WTC11 (cell line): ENCODE results near the gene OPCML. TPM values are rescaled to one million over a fixed set of nuclear protein-coding genes. Genes with fewer than 3 reads are reported as not detected.

Experiments
- ATAC-seq: fragments of 200-7000 bp; cut with Tn5 transposase; 2 replicates; pipeline ENCODE4 v1.10.0; 2021; ENCODE audit warnings: mild to moderate bottlenecking, moderate library complexity
- CTCF ChIA-PET: fragments of 300-600 bp; sonication (Branson Sonifier 250); formaldehyde crosslinking; loops from one replicate; lab custom pipeline; 2021; ENCODE audit warnings: antibody characterized with exemption; lab: Charles Lee
- POLR2A ChIA-PET: fragments of 350-600 bp; sonication (Branson Sonifier 250); formaldehyde crosslinking; loops from one replicate; lab custom pipeline; 2021; ENCODE audit warnings: antibody characterized with exemption; lab: Charles Lee
- DNase-seq: peaks from one replicate; pipeline ENCODE4 v3.0.0; 2021; ENCODE audit warnings: low spot score
- H3K27ac Mint-ChIP-seq: 2 replicates; pipeline ENCODE4 v1.8.0; 2021; ENCODE audit warnings: mixed read lengths
- H3K27me3 Mint-ChIP-seq: 2 replicates; pipeline ENCODE4 v1.8.0; 2021; ENCODE audit warnings: low read depth, mild to moderate bottlenecking, moderate library complexity, mixed read lengths
- H3K36me3 Mint-ChIP-seq: 2 replicates; pipeline ENCODE4 v1.8.0; 2021; ENCODE audit warnings: mixed read lengths
- H3K4me1 Mint-ChIP-seq: 2 replicates; pipeline ENCODE4 v1.8.0; 2022; ENCODE audit warnings: mixed read lengths
- H3K4me3 Mint-ChIP-seq: 2 replicates; pipeline ENCODE4 v1.8.0; 2021; ENCODE audit warnings: mild to moderate bottlenecking, moderate library complexity, mixed read lengths
- H3K9me3 Mint-ChIP-seq: 2 replicates; pipeline ENCODE4 v1.8.0; 2021; ENCODE audit warnings: mixed read lengths
- GABPB1 ChIP-seq: sonication (generic); formaldehyde crosslinking; IDR thresholded peaks from 2 replicates; pipeline ENCODE4 v1.8.1; 2023; ENCODE audit warnings: mild to moderate bottlenecking, missing genetic modification reagents
- GRHL2 ChIP-seq: fragments of 250-450 bp; sonication (Bioruptor Pico); IDR thresholded peaks from 2 replicates; pipeline ENCODE4 v1.8.0; 2022; ENCODE audit warnings: mild to moderate bottlenecking, moderate library complexity; ENCODE audit not compliant: insufficient replicate concordance, severe bottlenecking
- MXD4 ChIP-seq: fragments of 250-450 bp; sonication (Bioruptor Pico); IDR thresholded peaks from 2 replicates; pipeline ENCODE4 v1.8.0; 2021; ENCODE audit warnings: mild to moderate bottlenecking, moderate library complexity, borderline replicate concordance
- MYBL2 ChIP-seq: sonication (generic); formaldehyde crosslinking; IDR thresholded peaks from 2 replicates; pipeline ENCODE4 v1.8.1; 2023; ENCODE audit warnings: mild to moderate bottlenecking, moderate library complexity, missing genetic modification reagents
- NFYB ChIP-seq: sonication (generic); formaldehyde crosslinking; conservative IDR thresholded peaks from 2 replicates; pipeline ENCODE4 v1.8.0; 2022; ENCODE audit warnings: low read depth, missing genetic modification reagents
- SP1 ChIP-seq: sonication (generic); formaldehyde crosslinking; conservative IDR thresholded peaks from 2 replicates; pipeline ENCODE4 v1.8.1; 2022; ENCODE audit warnings: missing genetic modification reagents
- ZBTB21 ChIP-seq: sonication (generic); formaldehyde crosslinking; IDR thresholded peaks from 2 replicates; pipeline ENCODE4 v1.8.1; 2023; ENCODE audit warnings: mild to moderate bottlenecking, missing genetic modification reagents, borderline replicate concordance
- ZNF219 ChIP-seq: sonication (generic); formaldehyde crosslinking; IDR thresholded peaks from 2 replicates; pipeline ENCODE4 v1.8.0; 2023; ENCODE audit warnings: missing genetic modification reagents, mild to moderate bottlenecking, borderline replicate concordance
- ZNF317 ChIP-seq: sonication (generic); formaldehyde crosslinking; IDR thresholded peaks from 2 replicates; pipeline ENCODE4 v1.8.1; 2023; ENCODE audit warnings: low read depth, mild to moderate bottlenecking, moderate library complexity, missing genetic modification reagents, borderline replicate concordance
- ZNF416 ChIP-seq: fragments of 250-450 bp; sonication (Bioruptor Pico); IDR thresholded peaks from 2 replicates; pipeline ENCODE4 v1.9.0; 2021; ENCODE audit warnings: mild to moderate bottlenecking, inconsistent platforms
- ZNF671 ChIP-seq: fragments of 250-450 bp; sonication (Bioruptor Pico); IDR thresholded peaks from 2 replicates; pipeline ENCODE4 v1.8.0; 2021; ENCODE audit warnings: mild to moderate bottlenecking
- total RNA-seq: library from RNA; stranded (reverse); gene quantifications from 3 replicates; pipeline ENCODE4 v1.2.3, GENCODE V29; 2021
- TF ChIP-seq, protein P1 (sequence below): sonication (generic); formaldehyde crosslinking; IDR thresholded peaks from 2 replicates; pipeline ENCODE4 v1.8.1; 2023; ENCODE audit warnings: mild to moderate bottlenecking, missing genetic modification reagents, borderline replicate concordance
- TF ChIP-seq, protein P2 (sequence below): sonication (generic); formaldehyde crosslinking; IDR thresholded peaks from 2 replicates; pipeline ENCODE4 v1.8.0; 2023; ENCODE audit warnings: missing genetic modification reagents
- TF ChIP-seq, protein P3 (sequence below): sonication (generic); formaldehyde crosslinking; IDR thresholded peaks from 2 replicates; pipeline ENCODE4 v1.8.1; 2022; ENCODE audit warnings: mild to moderate bottlenecking, moderate library complexity, missing genetic modification reagents
- TF ChIP-seq, protein P4 (sequence below): sonication (generic); formaldehyde crosslinking; IDR thresholded peaks from 2 replicates; pipeline ENCODE4 v1.8.0; 2022; ENCODE audit warnings: mild to moderate bottlenecking, missing genetic modification reagents
- TF ChIP-seq, protein P5 (sequence below): sonication (generic); formaldehyde crosslinking; IDR thresholded peaks from 2 replicates; pipeline ENCODE4 v1.8.0; 2023; ENCODE audit warnings: mild to moderate bottlenecking, missing genetic modification reagents
- TF ChIP-seq, protein P6 (sequence below): sonication (generic); formaldehyde crosslinking; IDR thresholded peaks from 2 replicates; pipeline ENCODE4 v1.8.1; 2023; ENCODE audit warnings: mild to moderate bottlenecking, missing genetic modification reagents, moderate library complexity
- TF ChIP-seq, protein P7 (sequence below): sonication (generic); formaldehyde crosslinking; IDR thresholded peaks from 2 replicates; pipeline ENCODE4 v1.8.1; 2023; ENCODE audit warnings: mild to moderate bottlenecking, missing genetic modification reagents

Gene OPCML
- total RNA-seq, 1 experiment from 2014 or later, result 1.5 TPM

DNA sequence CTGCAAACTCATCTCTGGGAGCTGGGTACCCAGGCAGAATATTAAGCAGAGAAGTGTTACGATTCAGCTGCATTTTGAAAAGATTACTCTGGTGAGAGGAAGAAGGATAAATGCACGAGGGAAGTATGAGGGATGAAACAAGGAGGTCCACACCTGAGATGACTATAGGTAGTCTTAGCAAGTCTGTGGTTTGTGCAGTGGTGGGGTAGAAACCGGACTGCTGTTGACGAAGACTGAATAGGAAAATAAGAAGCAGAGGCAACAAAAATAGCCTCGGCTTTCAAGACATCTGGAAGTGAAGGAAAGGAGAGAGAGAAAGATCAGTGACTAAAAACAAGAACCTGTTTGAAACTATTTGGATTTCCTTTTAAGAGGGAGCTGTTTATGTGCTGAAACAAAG, 810.8 kb downstream of the OPCML start (continued):
- TF ChIP-seq, protein P1, sequence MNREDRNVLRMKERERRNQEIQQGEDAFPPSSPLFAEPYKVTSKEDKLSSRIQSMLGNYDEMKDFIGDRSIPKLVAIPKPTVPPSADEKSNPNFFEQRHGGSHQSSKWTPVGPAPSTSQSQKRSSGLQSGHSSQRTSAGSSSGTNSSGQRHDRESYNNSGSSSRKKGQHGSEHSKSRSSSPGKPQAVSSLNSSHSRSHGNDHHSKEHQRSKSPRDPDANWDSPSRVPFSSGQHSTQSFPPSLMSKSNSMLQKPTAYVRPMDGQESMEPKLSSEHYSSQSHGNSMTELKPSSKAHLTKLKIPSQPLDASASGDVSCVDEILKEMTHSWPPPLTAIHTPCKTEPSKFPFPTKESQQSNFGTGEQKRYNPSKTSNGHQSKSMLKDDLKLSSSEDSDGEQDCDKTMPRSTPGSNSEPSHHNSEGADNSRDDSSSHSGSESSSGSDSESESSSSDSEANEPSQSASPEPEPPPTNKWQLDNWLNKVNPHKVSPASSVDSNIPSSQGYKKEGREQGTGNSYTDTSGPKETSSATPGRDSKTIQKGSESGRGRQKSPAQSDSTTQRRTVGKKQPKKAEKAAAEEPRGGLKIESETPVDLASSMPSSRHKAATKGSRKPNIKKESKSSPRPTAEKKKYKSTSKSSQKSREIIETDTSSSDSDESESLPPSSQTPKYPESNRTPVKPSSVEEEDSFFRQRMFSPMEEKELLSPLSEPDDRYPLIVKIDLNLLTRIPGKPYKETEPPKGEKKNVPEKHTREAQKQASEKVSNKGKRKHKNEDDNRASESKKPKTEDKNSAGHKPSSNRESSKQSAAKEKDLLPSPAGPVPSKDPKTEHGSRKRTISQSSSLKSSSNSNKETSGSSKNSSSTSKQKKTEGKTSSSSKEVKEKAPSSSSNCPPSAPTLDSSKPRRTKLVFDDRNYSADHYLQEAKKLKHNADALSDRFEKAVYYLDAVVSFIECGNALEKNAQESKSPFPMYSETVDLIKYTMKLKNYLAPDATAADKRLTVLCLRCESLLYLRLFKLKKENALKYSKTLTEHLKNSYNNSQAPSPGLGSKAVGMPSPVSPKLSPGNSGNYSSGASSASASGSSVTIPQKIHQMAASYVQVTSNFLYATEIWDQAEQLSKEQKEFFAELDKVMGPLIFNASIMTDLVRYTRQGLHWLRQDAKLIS, result no peak
- TF ChIP-seq, protein P2, sequence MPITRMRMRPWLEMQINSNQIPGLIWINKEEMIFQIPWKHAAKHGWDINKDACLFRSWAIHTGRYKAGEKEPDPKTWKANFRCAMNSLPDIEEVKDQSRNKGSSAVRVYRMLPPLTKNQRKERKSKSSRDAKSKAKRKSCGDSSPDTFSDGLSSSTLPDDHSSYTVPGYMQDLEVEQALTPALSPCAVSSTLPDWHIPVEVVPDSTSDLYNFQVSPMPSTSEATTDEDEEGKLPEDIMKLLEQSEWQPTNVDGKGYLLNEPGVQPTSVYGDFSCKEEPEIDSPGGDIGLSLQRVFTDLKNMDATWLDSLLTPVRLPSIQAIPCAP (CRISPR knock-in tag), result no peak
- TF ChIP-seq MXD4 (CRISPR knock-in tag) (no peak), ZNF219 (CRISPR knock-in tag) (no peak), SP1 (CRISPR knock-in tag) (no peak)
- TF ChIP-seq, protein P3, sequence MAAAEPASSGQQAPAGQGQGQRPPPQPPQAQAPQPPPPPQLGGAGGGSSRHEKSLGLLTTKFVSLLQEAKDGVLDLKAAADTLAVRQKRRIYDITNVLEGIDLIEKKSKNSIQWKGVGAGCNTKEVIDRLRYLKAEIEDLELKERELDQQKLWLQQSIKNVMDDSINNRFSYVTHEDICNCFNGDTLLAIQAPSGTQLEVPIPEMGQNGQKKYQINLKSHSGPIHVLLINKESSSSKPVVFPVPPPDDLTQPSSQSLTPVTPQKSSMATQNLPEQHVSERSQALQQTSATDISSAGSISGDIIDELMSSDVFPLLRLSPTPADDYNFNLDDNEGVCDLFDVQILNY (CRISPR knock-in tag), result no peak
- TF ChIP-seq, protein P4, sequence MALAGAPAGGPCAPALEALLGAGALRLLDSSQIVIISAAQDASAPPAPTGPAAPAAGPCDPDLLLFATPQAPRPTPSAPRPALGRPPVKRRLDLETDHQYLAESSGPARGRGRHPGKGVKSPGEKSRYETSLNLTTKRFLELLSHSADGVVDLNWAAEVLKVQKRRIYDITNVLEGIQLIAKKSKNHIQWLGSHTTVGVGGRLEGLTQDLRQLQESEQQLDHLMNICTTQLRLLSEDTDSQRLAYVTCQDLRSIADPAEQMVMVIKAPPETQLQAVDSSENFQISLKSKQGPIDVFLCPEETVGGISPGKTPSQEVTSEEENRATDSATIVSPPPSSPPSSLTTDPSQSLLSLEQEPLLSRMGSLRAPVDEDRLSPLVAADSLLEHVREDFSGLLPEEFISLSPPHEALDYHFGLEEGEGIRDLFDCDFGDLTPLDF, result no peak
- TF ChIP-seq, protein P5, sequence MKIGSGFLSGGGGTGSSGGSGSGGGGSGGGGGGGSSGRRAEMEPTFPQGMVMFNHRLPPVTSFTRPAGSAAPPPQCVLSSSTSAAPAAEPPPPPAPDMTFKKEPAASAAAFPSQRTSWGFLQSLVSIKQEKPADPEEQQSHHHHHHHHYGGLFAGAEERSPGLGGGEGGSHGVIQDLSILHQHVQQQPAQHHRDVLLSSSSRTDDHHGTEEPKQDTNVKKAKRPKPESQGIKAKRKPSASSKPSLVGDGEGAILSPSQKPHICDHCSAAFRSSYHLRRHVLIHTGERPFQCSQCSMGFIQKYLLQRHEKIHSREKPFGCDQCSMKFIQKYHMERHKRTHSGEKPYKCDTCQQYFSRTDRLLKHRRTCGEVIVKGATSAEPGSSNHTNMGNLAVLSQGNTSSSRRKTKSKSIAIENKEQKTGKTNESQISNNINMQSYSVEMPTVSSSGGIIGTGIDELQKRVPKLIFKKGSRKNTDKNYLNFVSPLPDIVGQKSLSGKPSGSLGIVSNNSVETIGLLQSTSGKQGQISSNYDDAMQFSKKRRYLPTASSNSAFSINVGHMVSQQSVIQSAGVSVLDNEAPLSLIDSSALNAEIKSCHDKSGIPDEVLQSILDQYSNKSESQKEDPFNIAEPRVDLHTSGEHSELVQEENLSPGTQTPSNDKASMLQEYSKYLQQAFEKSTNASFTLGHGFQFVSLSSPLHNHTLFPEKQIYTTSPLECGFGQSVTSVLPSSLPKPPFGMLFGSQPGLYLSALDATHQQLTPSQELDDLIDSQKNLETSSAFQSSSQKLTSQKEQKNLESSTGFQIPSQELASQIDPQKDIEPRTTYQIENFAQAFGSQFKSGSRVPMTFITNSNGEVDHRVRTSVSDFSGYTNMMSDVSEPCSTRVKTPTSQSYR (CRISPR knock-in tag), result no peak

DNA sequence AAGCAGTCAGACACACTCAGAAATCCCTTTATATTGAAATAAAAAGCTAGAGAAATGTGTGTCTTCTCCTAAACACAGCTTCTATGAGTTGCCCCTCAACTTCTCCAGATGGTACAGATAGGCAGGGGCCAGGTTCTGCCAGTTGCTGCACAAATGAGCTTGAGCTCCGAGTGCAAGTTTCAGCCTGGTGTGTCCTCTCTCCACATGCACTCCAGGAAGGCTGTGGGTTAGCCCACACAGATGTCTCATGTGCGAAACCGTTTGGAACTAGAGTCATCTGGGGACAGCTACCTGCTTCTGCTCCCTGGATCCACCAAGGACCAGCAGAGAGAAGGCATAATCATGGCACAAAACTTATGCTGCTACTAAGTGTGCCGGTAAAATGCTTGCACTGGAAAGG, 812.6 kb downstream of the OPCML start:
- ChIA-PET POLR2A (no interaction called here), CTCF (interaction anchor here (1.7 kb wide), 1 partner anchor 221 kb away, joined by 5 read pairs; no protein-coding TSS in a partner anchor)
- DNase-seq (no peak), ATAC-seq (no peak)
- H3K27ac Mint-ChIP-seq, result no peak overlapping the region
- H3K27me3 Mint-ChIP-seq, result peaks cover 2% of the 10 kb centered on the region; the same call in 1 of the 2 replicates
- peaks cover 5% of the 10 kb centered on the region for H3K36me3 Mint-ChIP-seq
- peaks cover 9% of the 10 kb centered on the region for H3K9me3 Mint-ChIP-seq
- peaks cover 25% of the 10 kb centered on the region for H3K4me1 Mint-ChIP-seq
- TF ChIP-seq, protein P6, sequence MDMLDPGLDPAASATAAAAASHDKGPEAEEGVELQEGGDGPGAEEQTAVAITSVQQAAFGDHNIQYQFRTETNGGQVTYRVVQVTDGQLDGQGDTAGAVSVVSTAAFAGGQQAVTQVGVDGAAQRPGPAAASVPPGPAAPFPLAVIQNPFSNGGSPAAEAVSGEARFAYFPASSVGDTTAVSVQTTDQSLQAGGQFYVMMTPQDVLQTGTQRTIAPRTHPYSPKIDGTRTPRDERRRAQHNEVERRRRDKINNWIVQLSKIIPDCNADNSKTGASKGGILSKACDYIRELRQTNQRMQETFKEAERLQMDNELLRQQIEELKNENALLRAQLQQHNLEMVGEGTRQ (CRISPR knock-in tag), result no peak
- TF ChIP-seq, protein P5 (CRISPR knock-in tag), result no peak
- TF ChIP-seq GABPB1 (no peak), GRHL2 (CRISPR knock-in tag) (no peak), NFYB (no peak), MYBL2 (CRISPR knock-in tag) (no peak), ZNF317 (CRISPR knock-in tag) (no peak), ZBTB21 (no peak), ZNF416 (CRISPR knock-in tag) (no peak), ZNF671 (CRISPR knock-in tag) (no peak)
- TF ChIP-seq, protein P7, sequence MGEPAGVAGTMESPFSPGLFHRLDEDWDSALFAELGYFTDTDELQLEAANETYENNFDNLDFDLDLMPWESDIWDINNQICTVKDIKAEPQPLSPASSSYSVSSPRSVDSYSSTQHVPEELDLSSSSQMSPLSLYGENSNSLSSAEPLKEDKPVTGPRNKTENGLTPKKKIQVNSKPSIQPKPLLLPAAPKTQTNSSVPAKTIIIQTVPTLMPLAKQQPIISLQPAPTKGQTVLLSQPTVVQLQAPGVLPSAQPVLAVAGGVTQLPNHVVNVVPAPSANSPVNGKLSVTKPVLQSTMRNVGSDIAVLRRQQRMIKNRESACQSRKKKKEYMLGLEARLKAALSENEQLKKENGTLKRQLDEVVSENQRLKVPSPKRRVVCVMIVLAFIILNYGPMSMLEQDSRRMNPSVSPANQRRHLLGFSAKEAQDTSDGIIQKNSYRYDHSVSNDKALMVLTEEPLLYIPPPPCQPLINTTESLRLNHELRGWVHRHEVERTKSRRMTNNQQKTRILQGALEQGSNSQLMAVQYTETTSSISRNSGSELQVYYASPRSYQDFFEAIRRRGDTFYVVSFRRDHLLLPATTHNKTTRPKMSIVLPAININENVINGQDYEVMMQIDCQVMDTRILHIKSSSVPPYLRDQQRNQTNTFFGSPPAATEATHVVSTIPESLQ (CRISPR knock-in tag), result no peak
- H3K4me3 Mint-ChIP-seq, result no peak overlapping the region
